Measurements from ENCODE around the gene ACBD6.

DNA sequence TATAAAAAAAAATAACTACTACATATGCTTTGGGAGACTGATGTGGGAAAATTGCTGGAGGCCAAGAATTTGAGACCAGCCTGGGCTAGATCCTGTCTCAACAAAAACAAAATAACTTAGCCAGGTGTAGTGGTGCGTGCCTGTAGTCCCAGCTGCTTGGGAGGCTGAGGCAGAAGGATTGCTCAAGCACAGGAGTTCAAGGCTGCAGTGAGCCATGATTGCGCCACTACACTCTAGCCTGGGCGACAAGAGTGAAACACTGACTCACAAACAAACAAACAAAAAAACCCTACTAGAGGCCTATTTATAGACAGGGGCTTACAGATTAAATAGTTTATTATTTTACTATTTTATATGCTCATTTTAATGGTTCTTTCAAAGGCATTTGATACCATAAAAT, 192.3 kb downstream of the ACBD6 start:
- TF ChIP-seq POLR2A (IDR thresholded peaks at IDR 0.05; ENCODE audit: low read depth, low read length) (no peak), CEBPB (IDR thresholded peaks at IDR 0.05; ENCODE audit: low read depth, low read length) (peak; percentile 94), SMC3 (IDR thresholded peaks at IDR 0.05; ENCODE audit: low read depth, low read length) (no peak), RFX5 (IDR thresholded peaks at IDR 0.05; ENCODE audit: low read depth, low read length) (no peak)
- TF ChIP-seq, protein P1, sequence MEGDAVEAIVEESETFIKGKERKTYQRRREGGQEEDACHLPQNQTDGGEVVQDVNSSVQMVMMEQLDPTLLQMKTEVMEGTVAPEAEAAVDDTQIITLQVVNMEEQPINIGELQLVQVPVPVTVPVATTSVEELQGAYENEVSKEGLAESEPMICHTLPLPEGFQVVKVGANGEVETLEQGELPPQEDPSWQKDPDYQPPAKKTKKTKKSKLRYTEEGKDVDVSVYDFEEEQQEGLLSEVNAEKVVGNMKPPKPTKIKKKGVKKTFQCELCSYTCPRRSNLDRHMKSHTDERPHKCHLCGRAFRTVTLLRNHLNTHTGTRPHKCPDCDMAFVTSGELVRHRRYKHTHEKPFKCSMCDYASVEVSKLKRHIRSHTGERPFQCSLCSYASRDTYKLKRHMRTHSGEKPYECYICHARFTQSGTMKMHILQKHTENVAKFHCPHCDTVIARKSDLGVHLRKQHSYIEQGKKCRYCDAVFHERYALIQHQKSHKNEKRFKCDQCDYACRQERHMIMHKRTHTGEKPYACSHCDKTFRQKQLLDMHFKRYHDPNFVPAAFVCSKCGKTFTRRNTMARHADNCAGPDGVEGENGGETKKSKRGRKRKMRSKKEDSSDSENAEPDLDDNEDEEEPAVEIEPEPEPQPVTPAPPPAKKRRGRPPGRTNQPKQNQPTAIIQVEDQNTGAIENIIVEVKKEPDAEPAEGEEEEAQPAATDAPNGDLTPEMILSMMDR (conservative IDR thresholded peaks at IDR 0.05; ENCODE audit: low read depth, low read length), result no peak
- TF ChIP-seq, protein P2, sequence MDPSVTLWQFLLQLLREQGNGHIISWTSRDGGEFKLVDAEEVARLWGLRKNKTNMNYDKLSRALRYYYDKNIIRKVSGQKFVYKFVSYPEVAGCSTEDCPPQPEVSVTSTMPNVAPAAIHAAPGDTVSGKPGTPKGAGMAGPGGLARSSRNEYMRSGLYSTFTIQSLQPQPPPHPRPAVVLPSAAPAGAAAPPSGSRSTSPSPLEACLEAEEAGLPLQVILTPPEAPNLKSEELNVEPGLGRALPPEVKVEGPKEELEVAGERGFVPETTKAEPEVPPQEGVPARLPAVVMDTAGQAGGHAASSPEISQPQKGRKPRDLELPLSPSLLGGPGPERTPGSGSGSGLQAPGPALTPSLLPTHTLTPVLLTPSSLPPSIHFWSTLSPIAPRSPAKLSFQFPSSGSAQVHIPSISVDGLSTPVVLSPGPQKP (IDR thresholded peaks at IDR 0.05; ENCODE audit: borderline replicate concordance, low read depth, low read length), result no peak
